Esophagus squamous epithelium (tissue), 4 donors: ENCODE measurements around the gene ZRANB3.

Experiments used
- POLR2A ChIP-seq, 4 donors: fragments of 450-650 bp; IDR thresholded peaks; one replicate each; pipeline ENCODE4 v1.6.1; 2017; ENCODE audit warnings: antibody characterized with exemption in 4 of 4, mild to moderate bottlenecking in 4 of 4, moderate library complexity in 3 of 4
- TF ChIP-seq, protein P1 (sequence below), 6 experiments: fragments of 450-650 bp in 4 of 6; fragments of 200-600 bp in 2 of 6; sonication (generic) in 2 of 6; IDR thresholded peaks; one replicate each; pipeline ENCODE4 v1.5.1; 2016 to 2019; ENCODE audit warnings: antibody characterized with exemption in 6 of 6, mild to moderate bottlenecking in 4 of 6, moderate library complexity in 4 of 6

DNA sequence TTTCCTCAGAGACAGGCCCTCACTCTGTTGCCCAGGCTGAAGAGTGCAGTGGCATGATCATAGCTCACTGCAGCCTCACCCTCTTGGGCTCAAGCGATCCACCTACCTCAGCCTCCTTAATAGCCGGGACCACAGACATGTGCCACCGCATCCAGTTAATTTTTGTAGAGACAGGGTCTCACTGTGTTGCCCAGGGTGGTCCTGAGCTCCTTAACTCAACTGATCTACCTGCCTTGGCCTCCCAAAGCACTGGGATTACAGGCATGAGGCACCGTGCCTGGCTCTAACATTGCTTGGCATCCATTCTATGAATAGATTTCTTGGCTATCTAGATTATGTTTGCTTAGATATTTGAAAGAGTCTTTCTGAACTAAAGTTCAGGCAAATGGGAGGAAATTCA, 21.9 kb upstream of the ZRANB3 start:
- TF ChIP-seq, protein P1, sequence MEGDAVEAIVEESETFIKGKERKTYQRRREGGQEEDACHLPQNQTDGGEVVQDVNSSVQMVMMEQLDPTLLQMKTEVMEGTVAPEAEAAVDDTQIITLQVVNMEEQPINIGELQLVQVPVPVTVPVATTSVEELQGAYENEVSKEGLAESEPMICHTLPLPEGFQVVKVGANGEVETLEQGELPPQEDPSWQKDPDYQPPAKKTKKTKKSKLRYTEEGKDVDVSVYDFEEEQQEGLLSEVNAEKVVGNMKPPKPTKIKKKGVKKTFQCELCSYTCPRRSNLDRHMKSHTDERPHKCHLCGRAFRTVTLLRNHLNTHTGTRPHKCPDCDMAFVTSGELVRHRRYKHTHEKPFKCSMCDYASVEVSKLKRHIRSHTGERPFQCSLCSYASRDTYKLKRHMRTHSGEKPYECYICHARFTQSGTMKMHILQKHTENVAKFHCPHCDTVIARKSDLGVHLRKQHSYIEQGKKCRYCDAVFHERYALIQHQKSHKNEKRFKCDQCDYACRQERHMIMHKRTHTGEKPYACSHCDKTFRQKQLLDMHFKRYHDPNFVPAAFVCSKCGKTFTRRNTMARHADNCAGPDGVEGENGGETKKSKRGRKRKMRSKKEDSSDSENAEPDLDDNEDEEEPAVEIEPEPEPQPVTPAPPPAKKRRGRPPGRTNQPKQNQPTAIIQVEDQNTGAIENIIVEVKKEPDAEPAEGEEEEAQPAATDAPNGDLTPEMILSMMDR (IDR thresholded peaks at IDR 0.05): no peak
- no peak for TF ChIP-seq POLR2A (IDR thresholded peaks at IDR 0.05)
